WI38 (cell line): Measurements from ENCODE around the gene CDK14.

Source experiments
- H3K4me3 ChIP-seq: 2 replicates; pipeline ENCODE4 v1.5.1; 2011; ENCODE audit warnings: low read depth, mild to moderate bottlenecking, control low read depth, low read length
- TF ChIP-seq, protein P1 (sequence below): IDR thresholded peaks from 2 replicates; pipeline ENCODE4 v1.5.1; 2012; ENCODE audit warnings: low read depth, mild to moderate bottlenecking, control low read depth, low read length

CDK14 gene

DNA sequence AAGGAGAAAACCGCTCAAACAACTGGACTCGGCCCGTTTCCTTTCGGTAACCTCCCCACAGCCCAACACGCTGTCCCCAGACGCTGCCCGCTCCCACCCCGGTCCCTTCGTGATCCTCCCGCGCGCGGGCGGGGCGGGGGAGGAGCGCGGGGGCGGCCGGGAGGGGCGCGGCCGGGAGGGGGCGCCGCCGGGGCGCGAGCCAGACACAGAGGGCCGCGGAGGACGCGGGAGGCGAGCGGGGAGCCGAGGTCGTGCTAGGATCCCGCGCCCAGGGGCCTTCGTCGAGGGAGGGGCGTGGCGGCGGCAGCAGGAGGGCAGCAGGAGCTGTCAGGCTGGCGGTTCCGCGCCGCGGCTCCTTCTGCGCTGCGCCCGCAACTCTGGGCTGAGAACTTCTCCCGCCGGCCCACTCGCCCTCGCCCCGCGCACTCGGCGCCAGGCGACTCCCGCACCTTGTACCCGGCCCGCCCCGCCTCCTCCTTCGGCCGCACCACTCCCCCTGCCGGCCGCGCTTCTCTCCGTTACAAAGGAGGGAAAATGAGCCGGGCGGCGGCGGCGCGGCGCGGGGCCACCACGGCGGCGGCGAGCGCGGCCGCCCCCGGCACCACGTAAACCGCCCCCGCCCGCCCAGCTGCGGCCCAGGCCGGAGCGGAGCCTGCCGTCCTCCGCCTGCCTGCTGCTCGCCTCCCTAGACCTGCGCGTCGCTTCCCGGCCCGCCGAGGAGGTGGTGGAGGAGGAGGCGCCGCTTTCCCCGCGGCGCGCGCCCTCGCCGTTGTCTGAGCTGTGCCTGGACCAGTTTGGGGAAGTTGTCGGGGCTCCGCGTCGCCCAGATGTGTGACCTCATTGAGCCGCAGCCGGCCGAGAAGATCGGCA, at the start of gene CDK14:
Gene CDK14 (plus strand): TSS at position 521 of the 870 bp plus-strand sequence. CDS start 307 bp downstream, at position 828.
- peak within 1 kb of the TSS; percentile 79 for H3K4me3 ChIP-seq
- TF ChIP-seq, protein P1, sequence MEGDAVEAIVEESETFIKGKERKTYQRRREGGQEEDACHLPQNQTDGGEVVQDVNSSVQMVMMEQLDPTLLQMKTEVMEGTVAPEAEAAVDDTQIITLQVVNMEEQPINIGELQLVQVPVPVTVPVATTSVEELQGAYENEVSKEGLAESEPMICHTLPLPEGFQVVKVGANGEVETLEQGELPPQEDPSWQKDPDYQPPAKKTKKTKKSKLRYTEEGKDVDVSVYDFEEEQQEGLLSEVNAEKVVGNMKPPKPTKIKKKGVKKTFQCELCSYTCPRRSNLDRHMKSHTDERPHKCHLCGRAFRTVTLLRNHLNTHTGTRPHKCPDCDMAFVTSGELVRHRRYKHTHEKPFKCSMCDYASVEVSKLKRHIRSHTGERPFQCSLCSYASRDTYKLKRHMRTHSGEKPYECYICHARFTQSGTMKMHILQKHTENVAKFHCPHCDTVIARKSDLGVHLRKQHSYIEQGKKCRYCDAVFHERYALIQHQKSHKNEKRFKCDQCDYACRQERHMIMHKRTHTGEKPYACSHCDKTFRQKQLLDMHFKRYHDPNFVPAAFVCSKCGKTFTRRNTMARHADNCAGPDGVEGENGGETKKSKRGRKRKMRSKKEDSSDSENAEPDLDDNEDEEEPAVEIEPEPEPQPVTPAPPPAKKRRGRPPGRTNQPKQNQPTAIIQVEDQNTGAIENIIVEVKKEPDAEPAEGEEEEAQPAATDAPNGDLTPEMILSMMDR, result peak; percentile 19; the same call in 1 of the 2 replicates

DNA sequence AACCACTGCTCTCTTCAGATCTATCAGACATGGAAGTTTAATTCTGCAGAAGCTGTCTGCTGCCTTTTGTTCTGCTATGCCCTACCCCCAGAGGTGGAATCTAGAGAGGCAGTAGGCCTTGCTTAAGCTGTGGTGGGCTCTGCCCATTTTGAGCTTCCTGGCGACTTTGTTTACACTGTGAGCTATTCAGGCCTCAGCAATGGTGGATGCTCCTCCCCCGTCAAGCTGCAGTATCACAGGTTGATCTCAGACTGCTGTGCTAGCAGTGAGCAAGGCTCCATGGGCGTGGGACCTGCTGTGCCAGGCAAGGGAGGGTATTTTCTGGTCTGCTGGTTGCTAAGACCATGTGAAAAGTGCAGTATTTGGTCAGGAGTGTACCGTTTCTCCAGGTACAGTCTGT, 45.1 kb upstream of the CDK14 start:
- TF ChIP-seq, protein P1, result no peak

DNA sequence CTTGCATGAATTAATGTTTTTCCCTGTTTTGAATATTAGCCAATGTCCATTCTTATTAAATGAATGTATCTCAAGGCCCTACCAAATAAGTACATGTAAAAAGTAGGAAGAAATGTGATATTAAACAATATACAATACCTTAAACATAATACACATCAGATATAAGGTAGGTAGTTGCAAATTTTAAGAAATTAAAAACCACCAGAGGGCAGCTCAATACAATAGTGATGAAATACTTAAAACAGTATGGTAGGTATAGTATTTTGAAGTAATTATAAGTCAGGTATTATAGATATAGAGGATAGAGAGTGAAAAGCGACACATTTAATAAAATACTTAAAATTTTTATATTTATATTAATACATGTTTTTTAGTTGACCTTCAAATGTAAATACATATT, 43.6 kb upstream of the CDK14 start:
- no peak overlapping the region for H3K4me3 ChIP-seq
- TF ChIP-seq, protein P1, result no peak

More for the DNA sequence above, 45.1 kb upstream of the CDK14 start:
- no peak overlapping the region for H3K4me3 ChIP-seq

DNA sequence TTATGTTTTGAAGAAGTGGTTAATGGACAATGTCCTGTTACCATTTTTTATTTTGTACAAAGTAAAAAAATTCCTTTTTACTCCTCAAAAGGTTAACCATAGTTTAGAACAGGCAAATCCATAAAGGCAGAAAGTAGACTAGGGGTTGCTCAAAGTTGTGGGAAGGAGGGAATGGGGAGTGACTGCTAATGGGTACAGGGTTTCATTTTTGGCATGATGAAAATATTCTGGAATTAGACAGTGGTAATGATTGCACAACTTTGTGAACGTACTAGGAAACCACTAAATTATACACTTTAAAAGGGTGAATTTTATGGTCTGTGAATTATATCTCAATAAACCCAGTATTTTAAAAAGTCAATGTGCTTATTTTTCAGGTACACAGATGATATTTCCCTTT, 35.4 kb upstream of the CDK14 start:
- TF ChIP-seq, protein P1, result no peak
- no peak overlapping the region for H3K4me3 ChIP-seq

DNA sequence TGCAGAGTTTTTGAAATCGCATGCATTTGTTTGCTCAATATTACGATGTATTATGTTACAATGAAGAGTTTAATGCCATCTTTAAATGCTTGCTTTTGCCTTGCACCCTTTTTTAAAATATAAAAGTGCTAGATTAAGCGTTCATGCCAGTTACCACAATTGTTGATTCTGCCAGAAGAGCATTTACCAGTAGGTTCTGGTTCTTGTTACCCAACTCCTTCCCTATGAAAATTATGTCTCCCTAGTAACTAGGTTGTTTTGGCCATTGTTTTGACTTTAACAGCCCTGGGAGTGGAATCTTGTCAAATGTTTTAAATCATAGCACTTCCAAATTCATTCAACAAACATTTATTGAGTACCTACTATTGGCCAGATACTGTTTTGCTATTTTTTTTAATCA, 32.8 kb upstream of the CDK14 start:
- TF ChIP-seq, protein P1, result no peak
- H3K4me3 ChIP-seq, result no peak overlapping the region

DNA sequence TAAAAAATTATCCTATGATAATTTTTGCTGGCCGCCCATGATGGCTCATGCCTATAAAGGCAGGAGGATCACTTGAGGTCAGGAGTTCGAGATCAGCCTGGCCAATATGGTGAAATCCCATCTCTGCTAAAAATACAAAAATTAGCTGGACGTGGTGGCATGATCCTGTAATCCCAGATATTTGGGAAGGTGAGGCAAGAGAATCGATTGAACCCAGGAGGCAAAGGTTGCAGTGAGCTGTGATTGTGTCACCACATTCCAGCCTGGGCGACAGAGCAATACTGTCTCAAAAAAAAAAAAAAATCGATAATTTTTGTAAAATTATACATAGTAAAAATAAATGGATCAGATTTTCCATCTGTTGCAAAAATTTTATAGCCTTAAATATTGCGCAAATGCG, 31.7 kb upstream of the CDK14 start:
- TF ChIP-seq, protein P1, result no peak
- no peak overlapping the region for H3K4me3 ChIP-seq

DNA sequence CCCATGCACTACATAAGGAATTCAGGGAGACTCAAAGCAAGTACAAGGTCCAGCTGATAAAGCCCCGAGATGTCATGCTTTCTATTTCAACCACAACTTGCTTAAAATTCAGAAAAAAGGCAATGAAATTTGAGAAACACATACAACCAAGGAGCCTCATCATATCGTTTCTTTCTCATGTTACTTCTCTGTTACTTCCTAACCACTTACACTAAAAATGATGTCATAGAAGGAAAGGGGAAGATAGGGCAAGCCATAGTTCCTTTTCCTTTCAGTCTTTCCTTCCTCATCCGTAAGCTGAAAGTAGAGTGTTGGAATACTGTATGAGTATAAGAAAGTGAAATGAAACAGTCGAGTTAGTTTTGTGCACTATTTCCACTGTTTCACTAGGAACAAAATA, 27.9 kb upstream of the CDK14 start:
- TF ChIP-seq, protein P1, result no peak
- no peak overlapping the region for H3K4me3 ChIP-seq
